BLaER1 (cell line): ENCODE data around the gene MAP3K20.
"Not testable (repeated sequence)": the region's sequence is repeated elsewhere in the genome, so short reads cannot be mapped to it uniquely, and the experiment has no call there.

Experiments
- H3K27ac ChIP-seq: shearing (Covaris generic); formaldehyde crosslinking; 2 replicates; pipeline ENCODE4 v1.8.1; 2022
- H3K27me3 ChIP-seq: shearing (Covaris generic); formaldehyde crosslinking; 2 replicates; pipeline ENCODE4 v1.8.1; 2022
- H3K36me3 ChIP-seq: shearing (Covaris generic); formaldehyde crosslinking; 2 replicates; pipeline ENCODE4 v1.8.1; 2022
- H3K4me1 ChIP-seq: shearing (Covaris generic); formaldehyde crosslinking; 2 replicates; pipeline ENCODE4 v1.8.1; 2022
- H3K4me2 ChIP-seq: shearing (Covaris generic); formaldehyde crosslinking; 2 replicates; pipeline ENCODE4 v1.8.1; 2022
- H3K4me3 ChIP-seq: shearing (Covaris generic); formaldehyde crosslinking; 2 replicates; pipeline ENCODE4 v1.8.1; 2022
- H3K9ac ChIP-seq: shearing (Covaris generic); formaldehyde crosslinking; 2 replicates; pipeline ENCODE4 v1.8.1; 2022
- H3K9me3 ChIP-seq: shearing (Covaris generic); formaldehyde crosslinking; 2 replicates; pipeline ENCODE4 v1.8.1; 2022
- H4K20me1 ChIP-seq: shearing (Covaris generic); formaldehyde crosslinking; 2 replicates; pipeline ENCODE4 v1.8.1; 2022
- Cebpa-rat ChIP-seq: shearing (Covaris generic); IDR thresholded peaks from 2 replicates; pipeline ENCODE4 v1.8.1; 2022

MAP3K20 gene

DNA sequence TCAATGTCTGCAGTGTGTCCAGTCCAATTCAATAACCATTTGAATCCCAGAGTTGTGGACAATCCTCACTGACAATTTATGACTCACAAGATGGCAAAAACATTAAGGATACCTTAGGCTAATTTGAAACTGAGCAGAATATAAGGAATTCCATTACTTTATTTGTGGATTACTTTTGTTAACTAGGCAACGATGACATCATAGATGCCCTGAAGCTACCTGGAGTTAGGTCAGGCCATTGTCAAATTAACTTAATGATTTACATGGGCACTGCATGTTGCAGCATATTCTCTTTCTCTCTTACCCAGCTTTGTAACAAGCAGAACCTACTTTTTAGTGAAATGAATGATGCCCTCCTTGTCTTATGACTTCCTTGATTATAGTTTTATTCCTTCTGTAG lies 179.0 kb downstream of the MAP3K20 start:
- no peak for TF ChIP-seq Cebpa-rat

DNA sequence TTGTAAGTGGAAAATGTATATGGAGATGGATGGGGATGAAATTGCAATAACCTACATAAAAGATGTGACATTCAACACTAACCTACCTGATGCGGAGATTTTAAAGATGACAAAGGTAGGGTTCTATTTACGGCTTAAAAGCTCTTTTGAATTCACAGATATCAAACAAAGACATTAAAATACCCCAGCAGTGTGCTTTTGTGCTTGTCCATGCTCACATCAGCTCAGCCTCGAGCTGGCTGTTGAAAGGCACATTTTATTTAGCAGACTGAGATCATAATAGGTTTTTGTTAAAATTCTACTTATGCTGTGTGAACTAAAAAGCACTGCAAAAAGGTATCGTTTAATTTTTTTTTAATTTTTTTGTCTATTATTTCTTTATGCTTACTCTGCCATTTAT lies 183.1 kb downstream of the MAP3K20 start:
- Histone ChIP-seq H3K27ac (no peak overlapping the region), H3K9ac (no peak overlapping the region), H4K20me1 (no peaks in the 10 kb centered on the region), H3K36me3 (peaks cover 24% of the 10 kb centered on the region), H3K4me2 (no peak overlapping the region), H3K27me3 (no peaks in the 10 kb centered on the region), H3K4me3 (no peak overlapping the region), H3K9me3 (no peaks in the 10 kb centered on the region), H3K4me1 (no peaks in the 10 kb centered on the region)
- no peak for TF ChIP-seq Cebpa-rat

More for the DNA sequence above, 179.0 kb downstream of the MAP3K20 start:
- Histone ChIP-seq H3K27ac (no peak overlapping the region), H4K20me1 (no peaks in the 10 kb centered on the region), H3K9ac (no peak overlapping the region), H3K36me3 (peaks cover 1% of the 10 kb centered on the region), H3K4me3 (no peak overlapping the region), H3K27me3 (no peaks in the 10 kb centered on the region), H3K9me3 (no peaks in the 10 kb centered on the region), H3K4me2 (no peak overlapping the region), H3K4me1 (no peaks in the 10 kb centered on the region)

DNA sequence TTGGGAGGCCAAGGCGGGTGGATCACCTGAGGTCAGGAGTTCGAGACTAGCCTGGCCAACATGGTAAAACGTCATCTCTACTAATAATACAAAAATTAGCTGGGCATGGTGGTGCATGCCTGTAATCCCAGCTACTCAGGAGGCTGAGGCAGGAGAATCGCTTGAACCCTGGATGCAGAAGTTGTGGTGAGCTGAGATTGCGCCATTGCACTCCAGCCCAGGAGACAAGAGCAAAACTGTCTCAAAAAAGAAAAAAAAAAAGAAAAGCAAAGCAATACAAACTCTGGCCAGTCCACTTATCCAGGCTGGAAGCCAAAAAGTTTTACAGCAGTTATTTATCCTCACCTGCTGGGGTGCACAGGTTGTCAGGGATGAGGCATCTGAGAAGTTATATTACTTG lies 186.7 kb downstream of the MAP3K20 start:
- peaks cover 37% of the 10 kb centered on the region for H3K36me3 ChIP-seq
- not testable (repeated sequence) for H3K4me2 ChIP-seq, H3K4me3 ChIP-seq

DNA sequence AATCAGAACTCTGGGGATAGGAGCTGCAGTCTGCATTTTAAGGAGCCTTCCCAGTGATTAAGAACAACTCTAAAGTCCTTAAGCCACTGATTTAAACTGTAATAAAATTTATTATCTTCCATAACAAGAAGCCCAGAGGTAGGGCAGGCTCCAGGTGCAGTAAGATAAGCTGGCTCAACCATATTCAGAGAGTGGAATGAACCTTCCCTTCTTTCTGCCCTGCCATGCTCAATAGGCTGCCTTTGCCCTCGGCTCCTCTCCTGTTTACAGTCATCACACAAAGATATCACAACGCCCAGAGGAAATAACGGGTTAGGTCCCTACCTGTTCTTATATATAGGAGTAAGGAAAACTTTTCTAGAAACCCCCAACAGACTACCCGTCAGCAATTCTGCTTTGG lies 188.5 kb downstream of the MAP3K20 start:
- Histone ChIP-seq H3K9me3 (no peaks in the 10 kb centered on the region), H3K27ac (peak overlapping the region; percentile 45), H3K4me1 (peaks cover 13% of the 10 kb centered on the region), H4K20me1 (no peaks in the 10 kb centered on the region), H3K9ac (no peak overlapping the region), H3K4me2 (peak overlapping the region; percentile 61), H3K27me3 (no peaks in the 10 kb centered on the region), H3K4me3 (no peak overlapping the region), H3K36me3 (peaks cover 37% of the 10 kb centered on the region)
- no peak for TF ChIP-seq Cebpa-rat

More for the DNA sequence above, 186.7 kb downstream of the MAP3K20 start:
- H3K4me1 ChIP-seq = peaks cover 13% of the 10 kb centered on the region
- H4K20me1 ChIP-seq, H3K9me3 ChIP-seq, H3K27ac ChIP-seq, H3K9ac ChIP-seq, H3K27me3 ChIP-seq: not testable (repeated sequence)

DNA sequence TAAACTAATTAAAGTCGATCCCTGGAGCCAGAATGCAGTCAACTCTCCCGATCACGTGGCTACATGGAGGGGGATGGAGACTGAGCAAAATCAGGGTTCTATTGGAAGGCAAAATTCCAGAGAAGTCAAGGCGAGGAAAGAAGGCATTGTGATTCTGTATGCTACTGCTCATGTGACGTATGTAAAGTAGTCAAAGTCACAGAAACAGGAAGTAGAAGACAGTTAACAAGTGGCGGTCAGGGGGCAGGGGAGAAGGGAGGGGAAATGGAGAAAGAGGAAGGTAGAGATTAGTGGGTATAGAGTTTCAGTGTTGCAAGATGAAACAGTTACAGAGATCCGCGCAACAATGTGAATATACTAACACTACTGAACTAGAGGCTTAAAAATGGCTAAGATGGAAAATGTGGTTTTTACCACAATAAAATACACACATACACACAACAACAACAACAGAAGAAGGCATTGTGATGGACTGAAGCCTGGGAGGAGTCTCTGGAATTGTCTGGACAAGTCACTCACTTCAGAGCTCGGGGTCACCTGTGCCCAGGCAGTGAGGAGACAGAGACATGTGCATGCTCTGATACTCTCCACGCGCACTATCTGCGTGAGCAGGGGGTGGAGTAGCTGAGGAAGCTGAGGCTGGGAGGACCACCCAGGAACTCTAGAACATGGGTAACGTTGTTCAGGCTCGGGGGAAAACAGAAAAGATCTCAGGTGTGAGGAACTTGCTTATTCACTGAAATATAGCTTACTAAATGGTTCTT lies 189.1 kb downstream of the MAP3K20 start:
- Histone ChIP-seq H3K9ac (no peak overlapping the region), H4K20me1 (no peaks in the 10 kb centered on the region), H3K4me2 (peak overlapping the region; percentile 61), H3K4me3 (no peak overlapping the region), H3K4me1 (peaks cover 13% of the 10 kb centered on the region), H3K27me3 (no peaks in the 10 kb centered on the region), H3K9me3 (no peaks in the 10 kb centered on the region), H3K27ac (peak overlapping the region; percentile 45), H3K36me3 (peaks cover 35% of the 10 kb centered on the region)
- no peak for TF ChIP-seq Cebpa-rat

DNA sequence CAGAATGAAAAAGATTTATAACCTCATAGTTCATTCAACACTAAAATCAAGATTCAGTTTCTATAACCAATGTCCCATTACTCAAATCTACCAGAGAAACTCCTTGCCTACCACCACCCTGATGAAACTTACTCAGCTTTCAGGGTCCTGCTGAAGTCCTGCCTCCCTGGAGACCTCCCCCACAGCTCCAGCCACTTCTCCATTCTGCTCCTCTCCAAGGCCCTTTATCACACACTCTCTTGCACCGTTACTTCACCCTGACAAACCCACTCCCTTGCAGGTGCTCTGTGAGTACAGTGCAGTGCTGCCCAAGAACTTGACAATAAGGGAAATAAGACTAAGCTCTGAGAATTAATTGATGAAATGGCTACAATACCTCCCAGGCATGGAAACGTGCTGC lies 195.5 kb downstream of the MAP3K20 start:
- Histone ChIP-seq H3K4me2 (no peak overlapping the region), H3K9ac (no peak overlapping the region), H4K20me1 (no peaks in the 10 kb centered on the region), H3K4me3 (no peak overlapping the region), H3K36me3 (peaks cover 4% of the 10 kb centered on the region), H3K27me3 (no peaks in the 10 kb centered on the region), H3K9me3 (peaks cover 10% of the 10 kb centered on the region; the same call in 1 of the 2 replicates), H3K27ac (no peak overlapping the region), H3K4me1 (no peaks in the 10 kb centered on the region)
- no peak for TF ChIP-seq Cebpa-rat

DNA sequence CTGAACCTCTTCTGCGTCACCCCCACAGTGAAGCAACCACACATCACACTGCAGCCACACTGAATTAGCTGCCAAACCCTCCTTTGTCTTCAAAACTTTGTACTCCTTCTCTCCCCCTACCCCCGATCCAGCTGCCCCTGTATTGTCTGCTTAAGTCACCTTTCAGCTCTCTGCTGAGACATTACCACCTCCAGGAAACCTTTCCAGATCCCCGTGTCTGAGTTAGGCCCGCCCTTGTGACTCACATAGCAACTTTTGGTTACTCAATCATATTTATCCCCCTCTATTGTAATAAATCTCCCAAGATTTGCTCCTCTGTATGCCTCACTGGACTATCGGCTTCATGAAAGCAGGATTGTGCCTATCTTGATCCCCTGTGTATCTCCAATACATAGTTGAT lies 196.2 kb downstream of the MAP3K20 start:
- H3K9ac ChIP-seq = no peak overlapping the region
- H3K4me2 ChIP-seq = no peak overlapping the region
- no peaks in the 10 kb centered on the region for H3K27me3 ChIP-seq

DNA sequence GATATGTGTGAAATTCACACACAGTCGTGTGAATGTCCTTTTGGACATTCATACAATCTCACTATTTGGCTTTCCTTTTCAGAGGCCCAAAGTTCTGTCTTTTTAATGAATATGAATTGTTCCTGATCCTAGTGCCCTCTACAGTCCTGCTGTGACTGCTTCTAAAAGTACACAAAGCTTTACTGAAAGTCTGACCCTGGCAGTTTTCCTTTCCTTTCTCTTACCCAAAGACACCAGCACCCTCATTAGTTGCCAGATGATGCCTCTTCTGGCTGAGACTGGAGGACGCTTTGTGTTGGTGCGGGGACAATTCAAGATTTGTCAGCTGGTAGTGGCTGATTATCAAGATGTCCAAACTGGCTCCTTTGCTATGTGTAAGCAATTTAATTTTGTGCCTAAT lies 197.2 kb downstream of the MAP3K20 start:
- Histone ChIP-seq H4K20me1 (no peaks in the 10 kb centered on the region), H3K27me3 (no peaks in the 10 kb centered on the region), H3K9me3 (peaks cover 10% of the 10 kb centered on the region; the same call in 1 of the 2 replicates), H3K4me2 (no peak overlapping the region), H3K4me1 (no peaks in the 10 kb centered on the region), H3K4me3 (no peak overlapping the region), H3K9ac (no peak overlapping the region), H3K36me3 (no peaks in the 10 kb centered on the region), H3K27ac (no peak overlapping the region)
- no peak for TF ChIP-seq Cebpa-rat

More for the DNA sequence above, 196.2 kb downstream of the MAP3K20 start:
- Histone ChIP-seq H3K9me3 (peaks cover 10% of the 10 kb centered on the region; the same call in 1 of the 2 replicates), H3K4me3 (no peak overlapping the region), H3K27ac (no peak overlapping the region), H4K20me1 (no peaks in the 10 kb centered on the region), H3K36me3 (no peaks in the 10 kb centered on the region), H3K4me1 (no peaks in the 10 kb centered on the region)
- no peak for TF ChIP-seq Cebpa-rat

DNA sequence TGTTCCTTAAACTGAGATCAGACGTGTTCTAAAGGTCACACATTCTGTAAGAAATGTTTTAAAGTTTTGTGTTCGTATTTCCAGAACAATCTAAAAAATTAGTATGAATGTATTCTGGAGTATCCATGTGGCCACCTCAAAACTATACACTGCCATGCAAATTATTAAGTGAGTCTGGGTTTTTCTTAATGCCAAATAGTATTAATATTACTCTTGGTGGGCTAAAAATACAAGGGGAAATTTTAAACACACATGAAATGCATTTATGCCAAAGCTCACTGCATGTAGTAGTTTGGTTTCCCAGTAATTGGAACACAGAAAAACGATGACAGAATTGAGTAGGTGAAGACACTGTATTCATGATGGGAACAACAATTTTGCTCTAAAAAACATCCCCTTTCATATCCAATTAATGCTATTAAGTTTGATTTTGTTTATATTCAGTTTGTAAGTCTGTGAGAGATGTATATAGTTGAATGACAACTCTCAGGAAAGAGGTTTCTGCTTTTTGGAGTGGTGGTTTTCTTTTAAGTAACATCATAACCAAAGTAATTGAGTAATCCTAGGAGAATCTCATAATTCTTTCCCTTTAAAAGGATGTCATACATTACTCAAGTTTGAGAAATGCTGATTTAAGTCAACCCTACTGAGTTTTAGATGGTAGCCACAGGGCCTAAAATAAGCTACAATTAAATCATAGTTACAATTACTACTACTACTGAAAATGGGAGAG lies 203.3 kb downstream of the MAP3K20 start:
- H4K20me1 ChIP-seq = no peaks in the 10 kb centered on the region
- no peak overlapping the region for H3K4me3 ChIP-seq
- H3K9ac ChIP-seq = no peak overlapping the region
- H3K27ac ChIP-seq = no peak overlapping the region
- H3K36me3 ChIP-seq = no peaks in the 10 kb centered on the region
- no peaks in the 10 kb centered on the region for H3K27me3 ChIP-seq
- H3K4me1 ChIP-seq = no peaks in the 10 kb centered on the region
- peaks cover 22% of the 10 kb centered on the region for H3K9me3 ChIP-seq
- no peak for TF ChIP-seq Cebpa-rat
- H3K4me2 ChIP-seq = no peak overlapping the region

DNA sequence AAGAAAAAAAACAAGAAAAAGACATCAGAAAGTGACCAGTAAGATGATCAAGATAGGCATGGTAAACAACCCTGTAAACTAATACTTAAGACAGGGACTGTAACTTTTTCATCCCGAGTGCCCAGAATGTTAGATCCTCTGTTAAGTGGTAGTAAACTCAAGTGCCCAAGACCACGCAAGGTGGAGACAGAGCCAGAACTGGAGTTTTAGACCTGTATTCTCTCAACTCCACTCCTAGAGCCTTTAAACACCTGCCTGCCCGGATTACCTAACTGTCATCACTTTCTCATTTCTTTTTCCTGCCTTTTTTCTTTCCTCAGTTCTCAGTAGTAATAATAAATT lies 203.9 kb downstream of the MAP3K20 start:
- Histone ChIP-seq H3K9ac (no peak overlapping the region), H3K4me1 (no peaks in the 10 kb centered on the region), H3K27ac (no peak overlapping the region), H3K27me3 (no peaks in the 10 kb centered on the region), H3K9me3 (peaks cover 18% of the 10 kb centered on the region), H3K4me3 (no peak overlapping the region), H3K4me2 (no peak overlapping the region), H4K20me1 (no peaks in the 10 kb centered on the region), H3K36me3 (no peaks in the 10 kb centered on the region)
- no peak for TF ChIP-seq Cebpa-rat
